Breast epithelium (tissue), 4 donors: ENCODE results near the gene UNC80. TPM values are rescaled to one million over a fixed set of nuclear protein-coding genes. Genes with fewer than 3 reads are reported as not detected.

Experiments
- DNase-seq, 2 donors: peaks; one replicate each; pipeline ENCODE4 v3.0.0-alpha.2; 2019; ENCODE audit warnings: low spot score in 2 of 2
- H3K27ac ChIP-seq, 2 donors: fragments of 200-600 bp; sonication (generic) in 1 of 2; one replicate each; pipeline ENCODE4 v1.5.1; 2016 to 2019; ENCODE audit warnings: mild to moderate bottlenecking in 1 of 2
- H3K27me3 ChIP-seq, 2 donors: fragments of 200-600 bp; sonication (generic) in 1 of 2; one replicate each; pipeline versions ENCODE4 v1.5.1 to v1.6.0; 2017 to 2019; ENCODE audit warnings: control low read depth in 1 of 2, mild to moderate bottlenecking in 1 of 2
- H3K36me3 ChIP-seq: fragments of 200-600 bp; one replicate; pipeline ENCODE4 v1.5.1; 2019
- H3K4me1 ChIP-seq, 2 donors: fragments of 200-600 bp; sonication (generic); one replicate each; pipeline ENCODE4 v1.5.1; 2016 to 2019; ENCODE audit warnings: control low read depth in 1 of 2
- H3K4me3 ChIP-seq, 3 donors: fragments of 200-600 bp; sonication (generic); 1 replicate in 2 of 3; 2 replicates in 1 of 3; pipeline ENCODE4 v1.5.1; 2016 to 2019; ENCODE audit warnings: mild to moderate bottlenecking in 3 of 3, moderate library complexity in 2 of 3
- H3K9me3 ChIP-seq, 2 donors: fragments of 200-600 bp; sonication (generic) in 1 of 2; one replicate each; pipeline ENCODE4 v1.5.1; 2016 to 2019; ENCODE audit warnings: control low read depth in 1 of 2
- POLR2A ChIP-seq: fragments of 450-650 bp; IDR thresholded peaks from one replicate; pipeline ENCODE4 v1.6.1; 2016; ENCODE audit warnings: antibody characterized with exemption, mild to moderate bottlenecking, moderate library complexity
- POLR2AphosphoS5 ChIP-seq, 3 donors: sonication (generic); formaldehyde crosslinking; IDR thresholded peaks; one replicate each; pipeline ENCODE4 v1.6.1; 2017; ENCODE audit warnings: antibody characterized with exemption in 3 of 3
- intact Hi-C: fragments of 100-400 bp; cut with DNase I; formaldehyde crosslinking; loops from one replicate; pipeline ENCODE4 v1.15.1; 2023; ENCODE audit warnings: low total_unique reads
- total RNA-seq, 3 donors: library from RNA; depleted of rRNA; stranded (reverse); fragments of >200 nt; gene quantifications; one replicate each; pipeline ENCODE4 v1.1.0, GENCODE V29; 2016
- TF ChIP-seq, protein P1 (sequence below), 3 donors: fragments of 450-650 bp; IDR thresholded peaks; one replicate each; pipeline ENCODE4 v1.5.1; 2016 to 2017; ENCODE audit warnings: antibody characterized with exemption in 3 of 3, mild to moderate bottlenecking in 3 of 3, moderate library complexity in 3 of 3

UNC80 gene
- total RNA-seq, 3 donors from 2014 or later = under 0.01 TPM; not detected in 2

DNA sequence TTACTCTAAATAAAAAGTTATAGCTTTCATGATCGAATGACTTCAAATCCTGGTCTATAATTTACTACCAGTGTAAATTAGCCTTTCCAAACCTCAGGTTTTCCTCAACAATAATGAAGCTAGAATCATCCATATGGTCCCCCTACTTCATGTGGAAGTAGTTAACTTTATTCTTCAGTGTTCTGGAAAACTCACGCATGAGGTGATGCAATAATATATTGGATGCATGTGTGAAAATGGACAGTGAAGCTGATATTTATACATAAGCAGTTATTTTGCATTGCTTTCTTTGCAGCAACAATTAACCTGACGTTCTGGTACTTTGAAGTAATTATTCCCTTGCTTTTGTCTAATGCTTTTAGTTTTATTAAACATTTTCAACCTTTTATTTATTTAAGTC, 18.6 kb upstream of the UNC80 start:
- Histone ChIP-seq H3K27me3 (no peaks in the 10 kb centered on the region), H3K9me3 (no peaks in the 10 kb centered on the region), H3K36me3 (no peaks in the 10 kb centered on the region), H3K4me3 (no peak overlapping the region), H3K4me1 (no peaks in the 10 kb centered on the region), H3K27ac (no peak overlapping the region)
- TF ChIP-seq POLR2A (no peak), POLR2AphosphoS5 (IDR thresholded peaks at IDR 0.05) (no peak)
- TF ChIP-seq, protein P1, sequence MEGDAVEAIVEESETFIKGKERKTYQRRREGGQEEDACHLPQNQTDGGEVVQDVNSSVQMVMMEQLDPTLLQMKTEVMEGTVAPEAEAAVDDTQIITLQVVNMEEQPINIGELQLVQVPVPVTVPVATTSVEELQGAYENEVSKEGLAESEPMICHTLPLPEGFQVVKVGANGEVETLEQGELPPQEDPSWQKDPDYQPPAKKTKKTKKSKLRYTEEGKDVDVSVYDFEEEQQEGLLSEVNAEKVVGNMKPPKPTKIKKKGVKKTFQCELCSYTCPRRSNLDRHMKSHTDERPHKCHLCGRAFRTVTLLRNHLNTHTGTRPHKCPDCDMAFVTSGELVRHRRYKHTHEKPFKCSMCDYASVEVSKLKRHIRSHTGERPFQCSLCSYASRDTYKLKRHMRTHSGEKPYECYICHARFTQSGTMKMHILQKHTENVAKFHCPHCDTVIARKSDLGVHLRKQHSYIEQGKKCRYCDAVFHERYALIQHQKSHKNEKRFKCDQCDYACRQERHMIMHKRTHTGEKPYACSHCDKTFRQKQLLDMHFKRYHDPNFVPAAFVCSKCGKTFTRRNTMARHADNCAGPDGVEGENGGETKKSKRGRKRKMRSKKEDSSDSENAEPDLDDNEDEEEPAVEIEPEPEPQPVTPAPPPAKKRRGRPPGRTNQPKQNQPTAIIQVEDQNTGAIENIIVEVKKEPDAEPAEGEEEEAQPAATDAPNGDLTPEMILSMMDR (IDR thresholded peaks at IDR 0.05) = no peak
- intact Hi-C loops = no loop called here
- DNase-seq = no peak

DNA sequence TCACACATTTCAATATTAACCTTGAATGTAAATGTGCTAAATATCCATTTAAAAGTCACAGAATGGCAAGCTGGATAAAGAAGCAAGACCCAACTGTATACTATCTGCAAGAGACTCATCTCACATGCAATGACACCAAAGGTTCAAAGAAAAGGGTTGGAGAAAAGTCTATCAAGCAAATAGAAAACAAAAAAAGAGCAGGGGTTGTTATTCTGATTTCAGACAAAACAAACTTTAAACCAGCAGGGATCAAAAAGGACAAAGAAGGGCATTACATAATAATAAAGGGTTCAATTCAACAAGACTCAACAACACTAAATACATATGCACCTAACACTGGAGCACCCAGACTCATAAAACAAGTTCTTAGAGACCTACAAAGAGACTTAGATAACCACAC, 14.5 kb upstream of the UNC80 start:
- H3K36me3 ChIP-seq = no peaks in the 10 kb centered on the region
- no peak for TF ChIP-seq POLR2AphosphoS5 (IDR thresholded peaks at IDR 0.05)
- TF ChIP-seq, protein P1 (IDR thresholded peaks at IDR 0.05) = no peak
- TF ChIP-seq POLR2A = no peak
- peaks cover 0 to 4% of the 10 kb centered on the region in 2 donors for H3K9me3 ChIP-seq
- no peaks in the 10 kb centered on the region for H3K4me1 ChIP-seq
- intact Hi-C loops = no loop called here
- no peak for DNase-seq
- no peak overlapping the region for H3K4me3 ChIP-seq
- no peak overlapping the region for H3K27ac ChIP-seq
- H3K27me3 ChIP-seq = no peaks in the 10 kb centered on the region

DNA sequence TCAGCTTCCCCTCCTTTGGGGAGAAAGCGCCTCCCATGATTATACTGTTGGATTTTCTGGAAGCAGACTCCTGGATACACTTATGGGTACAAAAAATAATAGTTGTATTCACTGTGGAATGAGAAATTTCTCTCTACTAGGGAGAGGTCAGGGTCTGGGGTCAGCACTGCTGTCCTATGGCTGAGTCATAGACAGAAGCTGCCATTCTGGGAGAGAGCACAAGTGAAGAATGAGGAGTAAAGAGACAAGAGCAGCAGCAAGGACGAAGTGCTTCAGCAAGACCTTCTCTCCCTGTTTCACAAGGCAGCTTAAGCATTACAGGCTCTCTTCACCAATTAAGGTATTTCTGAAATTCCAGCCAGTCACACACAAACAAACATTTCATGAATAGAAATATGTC, 10.1 kb upstream of the UNC80 start:
- no peaks in the 10 kb centered on the region for H3K36me3 ChIP-seq
- H3K9me3 ChIP-seq = peaks cover 0 to 4% of the 10 kb centered on the region in 2 donors
- TF ChIP-seq POLR2A = no peak
- TF ChIP-seq, protein P1 (IDR thresholded peaks at IDR 0.05) = no peak
- TF ChIP-seq POLR2AphosphoS5 (IDR thresholded peaks at IDR 0.05) = no peak
- no peaks in the 10 kb centered on the region for H3K4me1 ChIP-seq
- DNase-seq = no peak
- no peak overlapping the region for H3K27ac ChIP-seq
- H3K27me3 ChIP-seq = no peaks in the 10 kb centered on the region
- intact Hi-C loops = no loop called here
- H3K4me3 ChIP-seq = no peak overlapping the region

DNA sequence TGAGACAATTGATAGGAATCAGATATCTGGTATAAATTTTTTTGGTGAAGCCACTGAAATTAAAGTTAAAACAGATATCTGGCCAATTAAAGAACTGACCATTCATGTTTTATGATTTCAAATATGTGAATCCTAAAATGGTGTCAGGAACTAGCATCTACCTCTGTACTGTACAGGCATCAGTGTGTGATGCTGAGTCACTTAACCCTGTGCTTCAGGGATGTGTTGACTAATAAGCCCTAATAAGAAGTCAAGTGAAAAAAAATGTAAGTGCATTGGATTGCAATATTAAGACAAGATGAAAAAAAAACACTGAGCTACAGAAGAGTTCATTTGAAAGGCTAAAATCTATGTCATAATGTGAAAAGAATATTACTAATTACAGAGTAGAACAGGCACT, 9.1 kb upstream of the UNC80 start:
- no peak overlapping the region for H3K27ac ChIP-seq
- TF ChIP-seq POLR2A (no peak), POLR2AphosphoS5 (IDR thresholded peaks at IDR 0.05) (no peak)
- TF ChIP-seq, protein P1 (IDR thresholded peaks at IDR 0.05) = no peak
- no peak overlapping the region for H3K4me3 ChIP-seq
- H3K27me3 ChIP-seq = no peaks in the 10 kb centered on the region
- H3K36me3 ChIP-seq = no peaks in the 10 kb centered on the region
- H3K9me3 ChIP-seq = peaks cover 0 to 4% of the 10 kb centered on the region in 2 donors
- H3K4me1 ChIP-seq = no peaks in the 10 kb centered on the region
- DNase-seq = no peak
- intact Hi-C loops = no loop called here

DNA sequence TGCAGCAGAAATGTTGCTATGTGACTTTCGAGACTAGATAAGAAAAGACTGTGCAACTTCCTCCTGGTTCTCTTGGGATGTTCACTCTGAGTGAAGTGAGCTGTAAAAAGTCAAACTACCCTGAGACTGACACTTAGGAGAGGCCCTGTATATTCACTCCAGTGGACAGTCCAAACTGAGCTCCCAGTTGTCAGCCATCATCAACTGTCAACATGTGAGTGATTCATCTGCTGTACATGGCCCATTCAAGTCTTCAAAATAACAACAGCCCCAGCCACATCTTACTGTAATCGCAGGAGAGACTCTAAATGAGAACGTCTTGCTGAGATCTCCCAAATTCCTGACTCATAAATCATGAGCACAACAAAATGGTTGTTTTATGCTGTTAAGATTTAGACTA, 8.5 kb upstream of the UNC80 start:
- H3K27me3 ChIP-seq = no peaks in the 10 kb centered on the region
- no peak overlapping the region for H3K4me3 ChIP-seq
- TF ChIP-seq POLR2AphosphoS5 (IDR thresholded peaks at IDR 0.05) = no peak
- TF ChIP-seq, protein P1 (IDR thresholded peaks at IDR 0.05) = no peak
- TF ChIP-seq POLR2A = no peak
- no peak overlapping the region for H3K27ac ChIP-seq
- no peaks in the 10 kb centered on the region for H3K4me1 ChIP-seq
- intact Hi-C loops = no loop called here
- no peaks in the 10 kb centered on the region for H3K36me3 ChIP-seq
- peaks cover 0 to 4% of the 10 kb centered on the region in 2 donors for H3K9me3 ChIP-seq
- no peak for DNase-seq
